Right hindlimb (tissue), 1 donor: ENCODE measurements around the gene DMD.
A peak's percentile ranks its signal among the peaks of the same experiment; 100 is the strongest.
"Not testable (repeated sequence)": the region's sequence is repeated elsewhere in the genome, so short reads cannot be mapped to it uniquely, and the experiment has no call there.

Source experiments
- DNase-seq: peaks from one replicate; pipeline ENCODE4 v3.0.0-alpha.2; 2018

DMD gene

DNA sequence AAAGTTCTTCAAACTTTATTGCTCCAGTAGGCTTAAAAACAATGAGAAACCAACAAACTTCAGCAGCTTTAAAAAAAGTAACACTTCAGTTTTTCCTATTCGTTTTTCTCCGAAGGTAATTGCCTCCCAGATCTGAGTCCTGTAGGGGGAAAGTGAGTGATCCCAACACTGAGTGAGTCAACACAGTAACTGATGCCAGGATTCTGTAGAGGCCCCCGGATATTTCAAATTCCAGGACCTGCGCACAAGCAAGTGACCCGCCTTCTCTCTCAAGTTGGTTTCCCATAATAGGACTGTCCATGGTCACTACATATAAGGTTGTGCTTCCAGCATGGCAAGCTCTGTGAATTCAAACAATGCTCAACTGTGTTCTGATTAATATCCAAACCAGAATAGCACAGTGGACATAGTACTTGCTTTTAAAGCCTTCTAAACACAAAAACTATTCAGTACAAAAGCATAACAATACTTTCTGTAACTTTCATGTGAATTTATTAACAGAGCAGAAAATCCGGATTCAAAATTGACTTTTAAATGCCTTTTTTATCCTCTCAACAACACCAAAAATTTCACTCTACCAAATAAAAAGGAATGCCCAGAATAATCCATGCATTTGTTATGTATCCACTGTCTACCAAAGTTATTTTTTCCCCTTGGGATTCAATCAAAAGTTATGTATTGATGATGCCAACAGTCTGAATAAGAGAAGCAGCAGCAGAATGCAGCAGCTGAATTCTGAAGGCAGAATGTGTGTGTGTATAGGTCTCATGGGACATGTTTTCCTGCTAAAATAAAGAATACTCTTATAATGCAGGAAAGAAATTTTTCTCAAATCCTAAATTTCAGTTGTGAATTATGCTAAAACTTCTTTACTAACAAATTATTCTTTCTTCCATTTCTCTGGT lies at the start of gene DMD:
Gene DMD, minus strand, starts transcription at position 194 of the 905 bp plus-strand sequence. CDS start 237 bp downstream, outside the sequence.
- DNase-seq: peak; percentile 82

DNA sequence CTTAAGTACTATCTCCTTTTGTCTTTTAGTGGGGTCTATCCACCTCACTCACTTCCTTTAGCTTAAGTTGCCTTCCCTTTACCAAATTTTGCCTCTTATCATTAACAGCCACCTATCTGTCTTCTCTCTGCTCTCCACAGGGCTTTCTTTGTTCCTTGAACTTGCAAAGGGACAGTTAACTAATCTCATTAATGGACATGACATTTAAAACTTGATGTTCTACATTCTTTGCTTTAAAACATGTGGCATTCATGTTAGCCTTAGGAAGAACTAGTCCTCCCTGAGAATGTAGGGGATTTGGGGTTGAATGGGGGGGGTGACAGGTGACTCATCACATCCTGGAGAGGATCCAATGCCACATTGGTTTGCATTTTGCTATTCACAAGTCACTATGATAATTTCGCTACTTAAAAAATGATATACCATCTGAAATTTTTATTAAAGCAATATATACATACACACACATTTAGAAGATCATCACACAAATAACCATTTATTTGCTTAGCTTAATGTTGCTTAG lies 41.0 kb upstream of the DMD start:
- no peak for DNase-seq

DNA sequence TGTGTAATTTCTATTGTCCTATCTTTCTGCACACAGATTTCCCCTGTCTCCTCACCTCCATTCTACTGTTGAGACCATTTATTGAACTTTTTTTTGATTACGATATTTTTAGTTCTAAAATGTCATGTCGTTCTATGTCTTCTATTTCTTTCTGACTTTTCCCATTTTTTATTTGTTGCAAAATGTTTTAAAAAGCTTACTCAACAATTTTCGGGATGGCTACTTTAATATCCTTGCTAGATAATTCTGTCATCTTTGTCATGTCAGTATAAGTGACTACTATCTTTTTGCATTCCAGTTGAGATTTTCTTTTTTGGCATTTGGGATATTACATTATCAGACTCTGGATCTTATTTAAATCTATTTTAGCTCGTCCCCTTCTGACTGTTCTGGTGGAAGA lies 7.5 kb upstream of the DMD start:
- no peak for DNase-seq

GRCh38 chrX:33210156-33210555 lies 1.2 kb downstream of the DMD start:
- DNase-seq: no peak

- no peak for DNase-seq
Observed at GRCh38 chrX:33207056-33207455, 4.3 kb downstream of the DMD start.

- DNase-seq: no peak
Observed at GRCh38 chrX:33205321-33205720, 6.0 kb downstream of the DMD start.

GRCh38 chrX:33204889-33205288 lies 6.5 kb downstream of the DMD start:
- DNase-seq: peak; percentile 39

- no peak for DNase-seq
Observed at GRCh38 chrX:33198561-33199279, 12.6 kb downstream of the DMD start.

- no peak for DNase-seq
Observed at GRCh38 chrX:33195698-33196097, 15.7 kb downstream of the DMD start.

DNA sequence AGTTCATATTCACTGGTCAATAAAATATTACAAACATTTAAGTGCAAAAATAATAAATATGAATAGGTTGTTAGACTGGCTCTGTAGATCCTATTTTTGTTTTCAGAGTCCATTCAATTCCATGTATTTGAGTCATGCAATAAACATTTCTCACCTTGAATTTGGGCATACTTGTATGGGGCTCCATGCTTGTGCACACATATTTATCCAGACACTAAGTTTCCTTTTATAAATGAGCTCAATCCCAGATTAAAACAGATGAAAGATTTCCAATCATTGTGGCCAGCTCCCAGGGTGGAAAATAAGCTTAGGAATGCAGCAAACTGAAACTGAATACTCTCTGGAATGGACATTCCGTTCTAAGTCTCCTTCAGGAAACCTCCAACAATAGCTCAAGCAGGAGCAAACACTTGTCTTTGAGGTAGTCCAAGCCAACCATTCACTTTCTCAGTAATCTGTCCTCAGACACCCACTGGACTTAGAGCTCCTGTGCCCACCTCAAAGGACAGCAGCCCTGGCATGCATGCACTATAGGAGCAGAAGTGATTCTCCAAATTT lies 16.4 kb downstream of the DMD start:
- DNase-seq: no peak

DNA sequence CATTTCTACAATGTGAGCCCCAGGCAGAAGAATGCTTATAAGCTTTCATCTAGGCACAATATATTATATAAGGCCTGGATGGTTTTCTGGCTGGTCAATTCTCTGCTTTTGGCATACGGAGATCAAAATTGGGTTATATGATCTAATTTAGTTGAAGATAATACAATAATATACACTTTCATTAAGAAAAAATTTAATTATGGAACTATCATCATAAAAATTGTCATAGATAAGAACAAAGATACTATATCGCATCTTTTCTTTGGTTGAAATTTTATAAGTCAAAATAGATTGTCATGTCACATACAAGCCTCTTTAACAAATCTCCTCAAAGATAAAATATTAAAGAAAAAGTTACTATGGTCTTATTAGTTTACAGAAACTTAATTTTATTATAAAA lies 17.1 kb downstream of the DMD start:
- DNase-seq: no peak

- DNase-seq: no peak
Observed at GRCh38 chrX:33190016-33190415, 21.3 kb downstream of the DMD start.

DNA sequence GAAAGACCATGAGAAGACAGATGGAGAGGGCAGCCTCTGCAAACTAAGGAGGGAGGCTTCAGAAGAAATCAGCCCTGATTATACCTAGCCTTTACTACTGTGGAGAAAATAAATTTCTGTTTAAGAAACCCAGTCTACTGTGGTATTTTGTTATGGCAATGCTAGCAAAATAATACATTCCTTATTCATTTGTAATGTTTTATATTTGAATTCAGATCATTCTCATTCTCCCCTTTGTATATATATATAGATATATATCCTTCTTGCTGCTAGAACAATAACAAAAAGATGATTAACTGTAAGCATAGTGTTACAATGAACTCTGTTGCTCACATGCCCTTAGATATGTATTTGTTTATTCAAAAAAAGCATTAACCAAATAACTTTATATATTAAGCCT lies 22.5 kb downstream of the DMD start:
- no peak for DNase-seq

GRCh38 chrX:33188286-33188685 lies 23.1 kb downstream of the DMD start:
- DNase-seq: no peak

GRCh38 chrX:33184803-33185202 lies 26.5 kb downstream of the DMD start:
- not testable (repeated sequence) for DNase-seq

DNA sequence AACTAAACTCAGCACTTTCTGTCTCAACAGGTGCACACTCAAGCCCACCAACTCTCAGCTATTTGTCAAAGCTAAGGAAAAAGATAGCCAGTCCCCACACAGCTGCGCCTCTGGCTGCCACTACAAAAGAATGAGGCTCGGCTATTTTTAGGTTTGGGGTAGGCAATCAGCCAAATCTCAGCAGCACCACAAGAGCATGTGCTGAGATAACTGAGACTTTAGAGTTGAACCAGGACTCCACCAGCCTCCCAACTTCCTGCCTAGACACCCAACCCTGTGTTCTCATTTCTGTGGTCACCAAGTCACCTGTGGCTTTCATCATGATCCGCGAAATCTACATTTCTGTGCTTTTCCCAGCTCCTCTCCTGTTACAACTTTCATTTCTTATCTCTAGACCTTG lies 28.0 kb downstream of the DMD start:
- peak; percentile 63 for DNase-seq

GRCh38 chrX:33178690-33179089 lies 32.7 kb downstream of the DMD start:
- no peak for DNase-seq

GRCh38 chrX:33178218-33178617 lies 33.1 kb downstream of the DMD start:
- DNase-seq: no peak

GRCh38 chrX:33175201-33175600 lies 36.1 kb downstream of the DMD start:
- DNase-seq: no peak

DNA sequence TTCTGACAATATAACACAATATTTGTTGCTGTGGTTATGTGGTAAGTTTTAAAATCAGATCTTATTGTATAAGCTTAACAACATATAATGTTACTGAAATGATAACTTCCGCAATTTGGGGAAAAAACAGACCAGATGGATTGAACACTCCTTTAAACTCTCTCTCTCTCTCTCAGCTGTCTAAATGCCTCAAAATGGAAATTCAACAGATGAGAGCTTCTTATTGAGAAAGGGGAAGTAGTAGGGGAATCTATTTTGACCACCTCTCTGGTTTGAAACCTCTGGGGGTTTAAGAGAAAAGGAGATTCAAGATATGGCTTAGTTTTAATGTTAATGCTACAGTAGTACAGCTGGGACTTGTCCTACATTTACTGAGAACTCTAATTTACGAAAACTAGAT lies 40.3 kb downstream of the DMD start:
- no peak for DNase-seq

DNA sequence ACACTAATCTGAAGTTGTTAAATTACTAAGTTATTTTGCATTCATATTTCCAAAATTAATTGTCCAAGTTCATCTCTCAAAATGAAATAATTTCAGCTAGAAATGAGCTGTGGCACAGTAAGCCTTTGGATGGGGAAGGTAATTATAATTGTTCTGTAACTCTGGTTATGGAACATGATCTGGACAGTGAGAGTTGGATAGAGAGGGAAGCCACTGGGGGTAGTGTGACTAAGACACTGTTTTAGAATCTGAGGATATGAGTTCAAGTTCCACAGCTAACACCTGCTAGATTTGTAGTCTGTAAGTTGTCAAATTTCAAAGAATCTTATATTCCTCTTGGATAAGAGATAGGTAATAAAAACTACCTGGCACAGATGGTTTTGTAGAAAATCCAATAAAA lies 49.5 kb downstream of the DMD start:
- DNase-seq: no peak

DNA sequence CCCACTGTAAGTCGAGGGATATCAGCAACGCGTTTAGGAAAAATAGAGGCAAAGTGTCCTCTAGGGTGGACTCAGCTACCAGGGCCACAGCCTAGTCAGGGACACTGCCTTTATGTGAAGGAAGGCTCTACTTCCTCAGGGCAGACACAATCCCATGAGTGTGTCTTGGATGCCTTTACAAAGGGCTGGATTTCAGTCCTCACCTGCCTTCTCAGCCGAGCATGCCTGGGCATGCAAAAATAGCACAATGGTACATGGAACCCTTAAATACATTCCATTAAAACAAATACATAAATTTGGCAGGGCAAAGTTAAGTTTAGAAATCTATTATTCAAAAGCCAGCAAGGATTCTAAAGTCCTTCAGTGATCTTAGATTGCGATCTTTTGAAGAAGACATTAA lies 51.1 kb downstream of the DMD start:
- no peak for DNase-seq

DNA sequence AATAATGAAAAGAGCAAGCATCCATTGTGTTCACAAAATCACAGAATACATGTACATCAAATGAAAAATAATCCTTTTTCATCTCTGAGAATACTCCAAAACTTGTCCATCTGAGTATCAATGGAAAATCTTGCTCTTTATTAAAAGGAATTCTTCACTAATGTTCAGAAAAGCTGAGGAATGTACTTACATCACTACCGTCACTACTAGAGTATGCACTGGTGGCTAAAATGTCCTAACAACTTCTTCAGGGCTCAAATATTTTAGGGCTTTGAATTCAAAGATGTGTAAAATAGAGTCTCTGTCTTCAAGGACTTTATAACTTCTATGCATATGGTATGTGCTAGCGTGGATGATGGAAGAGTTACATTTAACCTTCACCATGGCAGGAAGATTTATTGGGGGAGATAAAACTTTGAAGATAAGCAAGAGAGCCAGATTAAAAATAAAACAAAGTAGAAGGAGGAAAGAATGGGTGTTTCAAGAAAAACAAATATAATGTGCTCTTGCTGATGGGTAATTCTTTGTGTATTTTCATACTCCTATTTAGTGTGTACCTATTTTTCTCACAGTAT lies 55.1 kb downstream of the DMD start:
- no peak for DNase-seq
